Stimulated activated CD8-positive, alpha-beta memory T cell treated with anti-CD3 and anti-CD28 coated beads, Interleukin-4, amount 100 ng/mL, for 4 hours (primary cell): Measurements from ENCODE around the gene TTC9.

Experiments
- DNase-seq, 2 donors: peaks; one replicate each; pipeline ENCODE4 v3.0.0-alpha.2; 2020; ENCODE audit warnings: low read depth in 2 of 2, low spot score in 1 of 2

TTC9 gene

GRCh38 chr14:70641548-70642302 is at the start of gene TTC9:
Gene TTC9 (plus strand): TSS chr14:70641916. CDS start chr14:70642130, 214 bp downstream.
- no peak for DNase-seq

- no peak for DNase-seq
Observed at GRCh38 chr14:70594461-70594860, 47.3 kb upstream of the TTC9 start.

GRCh38 chr14:70595443-70596185 is 46.1 kb upstream of the TTC9 start:
- no peak for DNase-seq

GRCh38 chr14:70597731-70598130 is 44.0 kb upstream of the TTC9 start:
- no peak for DNase-seq

- DNase-seq: no peak
Observed at GRCh38 chr14:70599345-70599744, 42.4 kb upstream of the TTC9 start.

GRCh38 chr14:70600382-70601157 is 41.1 kb upstream of the TTC9 start, which contains the start of gene MED6:
Gene MED6 (minus strand): TSS chr14:70600655. CDS start chr14:70600637, 18 bp downstream.
- peak; percentile 80 to 88 for DNase-seq

- DNase-seq: no peak
Observed at GRCh38 chr14:70601162-70601561, 40.6 kb upstream of the TTC9 start.

GRCh38 chr14:70602254-70602653 is 39.5 kb upstream of the TTC9 start:
- DNase-seq: no peak

GRCh38 chr14:70611216-70611615 is 30.5 kb upstream of the TTC9 start:
- no peak for DNase-seq

GRCh38 chr14:70616646-70617045 is 25.1 kb upstream of the TTC9 start:
- no peak for DNase-seq

GRCh38 chr14:70618314-70618713 is 23.4 kb upstream of the TTC9 start:
- DNase-seq: no peak

- DNase-seq: no peak
Observed at GRCh38 chr14:70619708-70620107, 22.0 kb upstream of the TTC9 start.

GRCh38 chr14:70622111-70622712 is 19.5 kb upstream of the TTC9 start:
- DNase-seq: peak in 1 of 2 donors; percentile 28

GRCh38 chr14:70624972-70625371 is 16.7 kb upstream of the TTC9 start:
- no peak for DNase-seq

- DNase-seq: no peak
Observed at GRCh38 chr14:70631948-70632347, 9.8 kb upstream of the TTC9 start.

- DNase-seq: no peak
Observed at GRCh38 chr14:70635971-70636595, 5.6 kb upstream of the TTC9 start.

- DNase-seq: no peak
Observed at GRCh38 chr14:70638416-70638815, 3.3 kb upstream of the TTC9 start.

- no peak for DNase-seq
Observed at GRCh38 chr14:70640938-70641547, 673 bp upstream of the TTC9 start.

GRCh38 chr14:70642303-70643235 is 853 bp downstream of the TTC9 start:
- no peak for DNase-seq
